OCI-LY7 (cell line): ENCODE data around the gene MAP4K2.

ENCODE experiments used
- CTCF ChIP-seq: fragments of 200-600 bp; sonication (generic); conservative IDR thresholded peaks from 2 replicates; pipeline ENCODE4 v1.5.1; 2014; ENCODE audit warnings: mild to moderate bottlenecking, antibody characterized with exemption, low read length, moderate library complexity, mixed read lengths
- EZH2phosphoT487 ChIP-seq: fragments of 200-600 bp; sonication (generic); IDR thresholded peaks from 2 replicates; pipeline ENCODE4 v1.6.1; 2018; ENCODE audit warnings: low read depth, borderline replicate concordance, mild to moderate bottlenecking, mixed run types, antibody characterized with exemption, low read length, moderate library complexity, mixed read lengths

DNA sequence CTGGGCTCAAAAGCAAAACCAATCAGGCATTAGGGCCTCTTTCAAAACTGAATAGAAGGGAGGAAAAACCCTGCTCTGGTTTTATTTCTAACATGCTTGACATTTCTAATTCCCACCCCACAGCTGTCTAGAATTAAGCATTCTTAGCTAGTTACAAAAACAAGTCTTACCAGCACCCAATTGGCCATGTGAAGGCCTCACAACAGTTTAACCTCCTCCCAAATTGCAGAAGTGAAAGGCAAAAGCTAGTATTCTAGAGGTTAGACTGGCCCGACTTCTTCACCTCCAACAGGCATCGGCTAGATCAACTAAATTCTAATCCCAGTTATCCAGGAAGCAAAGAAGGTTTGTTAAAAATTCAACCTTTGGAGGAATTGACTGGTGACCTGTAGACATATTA lies 31.2 kb downstream of the MAP4K2 start:
- TF ChIP-seq CTCF (no peak), EZH2phosphoT487 (no peak)
